HG03442 (cell line): Measurements from ENCODE around the gene BRD7.
A peak's percentile ranks its signal among the peaks of the same experiment; 100 is the strongest.

Experiments used
- ATAC-seq: cut with Tn5 transposase; IDR thresholded peaks from one replicate; pipeline ENCODE4 v1.9.1; 2021; ENCODE audit warnings: mild to moderate bottlenecking, moderate library complexity; ENCODE audit not compliant: unreplicated experiment

BRD7 gene

GRCh38 chr16:50368410-50369132 is at the start of gene BRD7:
Gene BRD7 (minus strand): TSS chr16:50368988. CDS start chr16:50368774, 214 bp downstream.
- ATAC-seq = peak; percentile 68

GRCh38 chr16:50416388-50416787 is 47.6 kb upstream of the BRD7 start:
- no peak for ATAC-seq

- ATAC-seq = no peak
Observed at GRCh38 chr16:50414152-50414551, 45.4 kb upstream of the BRD7 start.

- no peak for ATAC-seq
Observed at GRCh38 chr16:50411034-50411433, 42.2 kb upstream of the BRD7 start.

- no peak for ATAC-seq
Observed at GRCh38 chr16:50408001-50408561, 39.3 kb upstream of the BRD7 start.

GRCh38 chr16:50407351-50407750 is 38.6 kb upstream of the BRD7 start:
- ATAC-seq = no peak

GRCh38 chr16:50403491-50403890 is 34.7 kb upstream of the BRD7 start:
- no peak for ATAC-seq

GRCh38 chr16:50402298-50402895 is 33.6 kb upstream of the BRD7 start:
- no peak for ATAC-seq

- no peak for ATAC-seq
Observed at GRCh38 chr16:50401355-50401754, 32.6 kb upstream of the BRD7 start.

- ATAC-seq = no peak
Observed at GRCh38 chr16:50400967-50401348, 32.2 kb upstream of the BRD7 start.

GRCh38 chr16:50400312-50400966 is 31.7 kb upstream of the BRD7 start:
- no peak for ATAC-seq

GRCh38 chr16:50399411-50399810 is 30.6 kb upstream of the BRD7 start:
- ATAC-seq = no peak

GRCh38 chr16:50398336-50398735 is 29.5 kb upstream of the BRD7 start:
- ATAC-seq = no peak

- no peak for ATAC-seq
Observed at GRCh38 chr16:50396761-50397535, 28.2 kb upstream of the BRD7 start.

GRCh38 chr16:50395763-50396710 is 27.2 kb upstream of the BRD7 start:
- ATAC-seq = peak; percentile 84

- no peak for ATAC-seq
Observed at GRCh38 chr16:50393858-50394802, 25.3 kb upstream of the BRD7 start.

GRCh38 chr16:50393416-50393815 is 24.6 kb upstream of the BRD7 start:
- ATAC-seq = no peak

GRCh38 chr16:50390914-50391716 is 22.3 kb upstream of the BRD7 start:
- ATAC-seq = no peak
